ENCODE measurements around the gene NME7. TPM values are rescaled to one million over a fixed set of nuclear protein-coding genes. Genes with fewer than 3 reads are reported as not detected.

NME7 gene
- total RNA-seq, 1 experiment from 2014 or later, result 21.8 TPM

GRCh38 chr1:169260478-169261151, 107.0 kb downstream of the NME7 start:
- Histone ChIP-seq H3K9me3 (ENCODE audit: control insufficient read depth in 1 of 2, insufficient read depth in 1 of 2, low read depth in 1 of 2, low read length in 2 of 2) (no peaks in the 10 kb centered on the region), H2AFZ (ENCODE audit: low read depth, low read length, poor library complexity, severe bottlenecking) (no peak overlapping the region), H3K27ac (ENCODE audit: low read depth, low read length) (no peak overlapping the region), H3K9me2 (ENCODE audit: insufficient read depth) (no peaks in the 10 kb centered on the region), H3K4me3 (replicated peaks in 1 of 2; ENCODE audit: low read depth in 1 of 2, low read length in 2 of 2) (no peak overlapping the region), H3K4me2 (ENCODE audit: low read length) (no peak overlapping the region), H3K27me3 (ENCODE audit: insufficient read depth, low read length) (no peaks in the 10 kb centered on the region), H4K20me1 (ENCODE audit: insufficient read depth) (no peaks in the 10 kb centered on the region), H3K9ac (ENCODE audit: low read length) (no peak overlapping the region), H3K4me1 (ENCODE audit: control insufficient read depth in 1 of 2, insufficient read depth in 2 of 2, low read length in 2 of 2) (no peaks in the 10 kb centered on the region), H3K79me2 (ENCODE audit: insufficient read depth, low read length) (no peaks in the 10 kb centered on the region), H3K36me3 (ENCODE audit: control insufficient read depth in 1 of 2, insufficient read depth in 2 of 2, low read length in 2 of 2) (no peaks in the 10 kb centered on the region)
- no TSS peak for BruUV-seq (replicated peaks)
- DNase-seq (ENCODE audit: low read depth, low spot score) (no peak), ATAC-seq (no peak)
- TF ChIP-seq POLR2AphosphoS5 (IDR thresholded peaks at IDR 0.05; ENCODE audit: low read depth, low read length) (no peak), CEBPB (IDR thresholded peaks at IDR 0.05; ENCODE audit: low read depth) (no peak)
- ChIA-PET POLR2A (no interaction called here), CTCF (no interaction called here), RAD21 (ENCODE audit: low non-redundant PET in 1 of 2, low total read pairs in 2 of 2, uncharacterized antibody in 2 of 2, unreplicated experiment in 2 of 2) (no interaction called here)
- intact Hi-C loops (cut with micrococcal nuclease), result no loop called here

- CTCF ChIA-PET, result no interaction called here
- intact Hi-C loops (cut with micrococcal nuclease), result no loop called here
- TF ChIP-seq CEBPB (IDR thresholded peaks at IDR 0.05; ENCODE audit: low read depth), result no peak
- no peak for TF ChIP-seq POLR2A (IDR thresholded peaks at IDR 0.05; ENCODE audit: borderline replicate concordance, extremely low read depth, insufficient read depth, insufficient read length)
- TF ChIP-seq ZNF274 (IDR thresholded peaks at IDR 0.05; ENCODE audit: low read depth, low read length), result no peak
- no peak for TF ChIP-seq CBX3 (IDR thresholded peaks at IDR 0.05; ENCODE audit: low read depth)
Measured at GRCh38 chr1:169259816-169260215, 107.8 kb downstream of the NME7 start.

More at GRCh38 chr1:169259816-169260215, 107.8 kb downstream of the NME7 start:
- DNase-seq (ENCODE audit: low read depth, low spot score) (no peak), ATAC-seq (no peak)
- Histone ChIP-seq H4K20me1 (ENCODE audit: insufficient read depth) (no peaks in the 10 kb centered on the region), H3K36me3 (ENCODE audit: control insufficient read depth in 1 of 2, insufficient read depth in 2 of 2, low read length in 2 of 2) (no peaks in the 10 kb centered on the region), H3K79me2 (ENCODE audit: insufficient read depth, low read length) (no peaks in the 10 kb centered on the region), H3K27ac (ENCODE audit: low read depth, low read length) (no peak overlapping the region), H3K4me3 (replicated peaks in 1 of 2; ENCODE audit: low read depth in 1 of 2, low read length in 2 of 2) (no peak overlapping the region), H2AFZ (ENCODE audit: low read depth, low read length, poor library complexity, severe bottlenecking) (no peak overlapping the region), H3K9me2 (ENCODE audit: insufficient read depth) (no peaks in the 10 kb centered on the region), H3K4me2 (ENCODE audit: low read length) (no peak overlapping the region), H3K9me3 (ENCODE audit: control insufficient read depth in 1 of 2, insufficient read depth in 1 of 2, low read depth in 1 of 2, low read length in 2 of 2) (no peaks in the 10 kb centered on the region), H3K27me3 (ENCODE audit: insufficient read depth, low read length) (no peaks in the 10 kb centered on the region), H3K9ac (ENCODE audit: low read length) (no peak overlapping the region), H3K4me1 (ENCODE audit: control insufficient read depth in 1 of 2, insufficient read depth in 2 of 2, low read length in 2 of 2) (no peaks in the 10 kb centered on the region)
- no TSS peak for BruUV-seq (replicated peaks)
- POLR2A ChIA-PET, result no interaction called here
- RAD21 ChIA-PET (ENCODE audit: low non-redundant PET in 1 of 2, low total read pairs in 2 of 2, uncharacterized antibody in 2 of 2, unreplicated experiment in 2 of 2), result no interaction called here
